Lower leg skin (tissue), 4 donors: ENCODE results near the gene ANK3. TPM values are rescaled to one million over a fixed set of nuclear protein-coding genes. Genes with fewer than 3 reads are reported as not detected.

Experiments used
- DNase-seq, 2 donors: peaks; one replicate each; pipeline ENCODE4 v3.0.0-alpha.2; 2019; ENCODE audit warnings: low spot score in 2 of 2
- H3K4me3 ChIP-seq: fragments of 200-600 bp; sonication (generic); 2 replicates; pipeline ENCODE4 v1.5.1; 2017; ENCODE audit warnings: mild to moderate bottlenecking, low read depth; ENCODE audit not compliant: poor library complexity, severe bottlenecking
- CTCF ChIP-seq, 3 donors: fragments of 450-650 bp; IDR thresholded peaks; one replicate each; pipeline ENCODE4 v1.5.1; 2016; ENCODE audit warnings: antibody characterized with exemption in 3 of 3, mild to moderate bottlenecking in 3 of 3, moderate library complexity in 2 of 3
- POLR2A ChIP-seq, 2 donors: fragments of 450-650 bp; IDR thresholded peaks; one replicate each; pipeline ENCODE4 v1.6.1; 2016 to 2017; ENCODE audit warnings: antibody characterized with exemption in 2 of 2, mild to moderate bottlenecking in 1 of 2, moderate library complexity in 1 of 2
- WGBS, 2 donors: methylation state at CpG; one replicate each; pipeline ENCODE4 v1.1.5; 2018; 5-methylcytosine and 5-hydroxymethylcytosine counted together
- intact Hi-C: fragments of 100-400 bp; cut with DNase I; formaldehyde crosslinking; loops from one replicate; pipeline ENCODE4 v1.15.0; 2023; ENCODE audit warnings: low total_unique reads
- total RNA-seq, 4 donors: library from RNA; depleted of rRNA; stranded (reverse); fragments of >200 nt; gene quantifications; one replicate each; pipeline ENCODE4 v1.1.0, GENCODE V29; 2016

Gene ANK3
- total RNA-seq, 4 donors from 2014 or later = 76.2 to 107 (median 91.5) TPM

- DNase-seq = no peak
- TF ChIP-seq POLR2A (IDR thresholded peaks at IDR 0.05) (no peak), CTCF (IDR thresholded peaks at IDR 0.05) (no peak)
- H3K4me3 ChIP-seq = no peak overlapping the region
- intact Hi-C loops = no loop called here
- WGBS, 2 donors = 73 to 74% methylated on average over 4 of the region's 4 CpGs
Measured at GRCh38 chr10:60147025-60147424, 242.7 kb downstream of the ANK3 start.

DNA sequence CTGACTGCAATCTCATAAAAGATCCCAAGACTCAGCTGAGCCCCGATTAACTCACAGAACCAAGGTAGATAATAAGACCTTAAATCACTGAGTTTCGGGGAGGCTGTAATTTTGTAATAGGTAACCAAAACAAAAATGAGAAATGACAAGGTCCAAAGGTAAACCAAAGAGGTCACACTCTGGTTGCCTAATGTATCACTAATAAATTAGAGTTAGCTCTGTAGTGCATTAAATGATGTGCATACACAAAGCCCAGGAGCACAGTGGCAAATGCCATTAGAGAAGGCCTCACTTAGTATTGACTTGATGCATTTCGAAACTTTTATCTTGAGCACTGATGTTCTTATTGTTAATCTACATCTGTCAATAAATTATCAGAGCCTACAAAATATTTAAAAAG, 245.6 kb downstream of the ANK3 start:
- no peak for DNase-seq

DNA sequence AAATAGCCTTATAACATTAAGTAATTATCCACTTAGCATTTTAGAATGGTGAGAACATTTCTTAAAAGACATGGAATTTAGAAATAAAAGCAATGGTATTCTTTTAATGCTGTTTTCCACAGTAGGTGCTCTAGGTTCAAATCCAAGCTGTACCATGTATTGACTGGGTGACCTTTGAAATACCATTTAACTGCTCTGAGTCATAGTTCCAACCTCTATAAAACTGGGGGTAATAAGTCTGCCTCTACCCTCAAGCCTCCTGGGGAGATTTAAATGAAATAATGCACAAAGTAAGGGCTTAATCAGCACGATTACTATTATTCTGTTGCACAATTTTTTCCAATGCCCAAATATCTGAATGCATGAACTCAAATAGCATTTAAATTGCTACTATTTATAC, 246.9 kb downstream of the ANK3 start:
- intact Hi-C loops = no loop called here
- TF ChIP-seq POLR2A (IDR thresholded peaks at IDR 0.05) = no peak
- TF ChIP-seq CTCF (IDR thresholded peaks at IDR 0.05) = no peak
- 74 to 94% methylated on average over 1 of the region's 1 CpG for WGBS, 2 donors

More for the DNA sequence above, 245.6 kb downstream of the ANK3 start:
- WGBS, 2 donors = 94 to 95% methylated on average over 3 of the region's 3 CpGs
- intact Hi-C loops = no loop called here
- no peak overlapping the region for H3K4me3 ChIP-seq
- TF ChIP-seq CTCF (IDR thresholded peaks at IDR 0.05) = no peak
- TF ChIP-seq POLR2A (IDR thresholded peaks at IDR 0.05) = no peak

GRCh38 chr10:60141896-60142559, 247.6 kb downstream of the ANK3 start:
- WGBS, 2 donors = 85 to 97% methylated on average over 7 of the region's 7 CpGs
- TF ChIP-seq CTCF (IDR thresholded peaks at IDR 0.05) (no peak), POLR2A (IDR thresholded peaks at IDR 0.05) (no peak)
- intact Hi-C loops = no loop called here
- no peak for DNase-seq
- no peak overlapping the region for H3K4me3 ChIP-seq

More for the DNA sequence above, 246.9 kb downstream of the ANK3 start:
- H3K4me3 ChIP-seq = no peak overlapping the region
- DNase-seq = no peak

DNA sequence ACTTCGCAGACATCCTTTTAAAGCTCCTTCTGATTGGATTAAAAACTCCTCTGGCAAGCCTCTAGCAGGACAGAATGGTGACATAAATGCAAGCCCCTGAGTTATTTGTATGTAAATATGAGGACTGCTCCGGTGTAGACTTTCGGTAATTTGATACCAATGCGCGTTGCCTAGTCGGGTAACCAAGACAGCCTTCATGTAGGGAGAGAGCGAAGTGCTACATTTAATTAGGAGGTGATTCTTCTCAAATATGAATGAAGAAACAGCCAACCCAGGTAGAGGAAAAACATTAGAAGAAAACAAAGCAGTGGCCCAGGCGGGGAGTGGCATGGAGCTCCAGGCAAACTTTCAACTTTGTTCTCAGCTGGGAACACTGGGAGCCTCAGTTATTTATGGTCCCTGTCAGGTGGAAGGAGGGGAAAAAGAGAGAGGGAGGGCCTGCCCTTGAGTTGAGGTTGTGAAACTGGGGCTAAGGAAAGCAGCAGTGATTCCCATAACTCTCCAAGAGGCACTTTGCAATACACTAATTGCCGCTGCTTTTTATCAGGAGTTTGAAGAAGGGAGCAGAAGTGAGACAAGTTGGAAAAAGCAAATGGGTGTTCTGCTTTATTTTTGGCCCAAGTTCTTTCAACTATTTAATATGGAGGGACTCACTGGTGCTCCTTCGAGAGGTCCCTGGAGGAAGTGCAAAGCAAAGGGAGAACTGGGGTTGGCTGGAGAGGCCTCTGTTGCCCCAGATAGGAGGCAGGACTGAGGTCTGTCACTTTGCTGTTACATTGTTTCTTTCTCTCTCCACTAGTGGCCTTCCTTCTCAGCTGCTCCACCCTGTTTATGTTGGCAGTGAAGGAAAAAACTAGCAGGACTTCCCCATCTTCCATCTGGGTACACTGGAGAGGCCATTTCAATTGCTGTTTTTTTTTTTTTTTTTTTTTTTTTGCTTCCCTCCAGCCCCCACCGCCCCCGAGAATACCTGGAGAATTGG, 248.7 kb downstream of the ANK3 start:
- DNase-seq = no peak
- intact Hi-C loops = no loop called here
- TF ChIP-seq CTCF (IDR thresholded peaks at IDR 0.05) (no peak), POLR2A (IDR thresholded peaks at IDR 0.05) (no peak)
- 53 to 63% methylated on average over 12 of the region's 12 CpGs for WGBS, 2 donors
- no peak overlapping the region for H3K4me3 ChIP-seq
